SK-N-SH (cell line): Measurements from ENCODE around the gene MTHFD2L. TPM values are rescaled to one million over a fixed set of nuclear protein-coding genes. Genes with fewer than 3 reads are reported as not detected.

Experiments
- CTCF ChIA-PET: fragments of 300-600, 350-600 bp; formaldehyde crosslinking; extraction: SDS; loops from one replicate; lab custom pipeline; 2021; lab: Yijun Ruan, JAX
- POLR2A ChIA-PET: fragments of 350-600 bp; sonication (Branson Sonifier 250); formaldehyde crosslinking; extraction: SDS; loops from one replicate; lab custom pipeline; 2020; ENCODE audit warnings: antibody characterized with exemption, inconsistent platforms; lab: Yijun Ruan, JAX
- DNase-seq: peaks from one replicate; pipeline ENCODE4 v3.0.0; 2012
- H2AFZ ChIP-seq: fragments of 200-600 bp; sonication (generic); 2 replicates; pipeline ENCODE4 v1.8.1; 2016; ENCODE audit warnings: antibody characterized with exemption, mild to moderate bottlenecking, low read depth
- H3F3A ChIP-seq: fragments of 200-600 bp; sonication (generic); replicated peaks from 2 replicates; pipeline ENCODE3; 2016; ENCODE audit warnings: antibody characterized with exemption, mild to moderate bottlenecking; ENCODE audit not compliant: insufficient read depth
- H3K27ac ChIP-seq, 2 experiments: fragments of 200-500 bp in 1 of 2; fragments of 200-600 bp in 1 of 2; sonication (Bioruptor generic) in 1 of 2; sonication (generic), shearing (Covaris generic) in 1 of 2; 2 replicates each; pipeline versions ENCODE4 v1.5.1 to v1.6.1; 2014 to 2016; ENCODE audit warnings: low read depth in 2 of 2, inconsistent platforms in 1 of 2, low read length in 1 of 2, mild to moderate bottlenecking in 1 of 2, mixed read lengths in 1 of 2
- H3K27me3 ChIP-seq: fragments of 200-600 bp; sonication (generic), shearing (Covaris generic); 2 replicates; pipeline ENCODE4 v1.6.1; 2016; ENCODE audit warnings: mixed run types; ENCODE audit not compliant: insufficient read depth
- H3K36me3 ChIP-seq, 2 experiments: fragments of 200-500 bp in 1 of 2; fragments of 200-600 bp in 1 of 2; sonication (Bioruptor generic) in 1 of 2; sonication (generic) in 1 of 2; replicated peaks in 1 of 2; 2 replicates each; pipeline versions ENCODE3 to v1.5.1; 2014 to 2016; ENCODE audit warnings: low read length in 1 of 2, mild to moderate bottlenecking in 1 of 2; ENCODE audit not compliant: insufficient read depth in 2 of 2, control insufficient read depth in 1 of 2
- H3K4me1 ChIP-seq, 2 experiments: fragments of 200-500 bp in 1 of 2; fragments of 200-600 bp in 1 of 2; sonication (Bioruptor generic) in 1 of 2; sonication (generic), shearing (Covaris generic) in 1 of 2; 2 replicates each; pipeline versions ENCODE4 v1.5.1 to v1.6.1; 2014 to 2016; ENCODE audit warnings: low read depth in 1 of 2, low read length in 1 of 2, mixed run types in 1 of 2; ENCODE audit not compliant: insufficient read depth in 2 of 2, control insufficient read depth in 1 of 2
- H3K4me2 ChIP-seq: fragments of 200-600 bp; sonication (generic), shearing (Covaris generic); 2 replicates; pipeline ENCODE4 v1.6.1; 2017; ENCODE audit warnings: mixed run types
- H3K4me3 ChIP-seq, 2 experiments: fragments of 200-500 bp in 1 of 2; fragments of 200-600 bp in 1 of 2; sonication (Bioruptor generic) in 1 of 2; sonication (generic), shearing (Covaris generic) in 1 of 2; 2 replicates each; pipeline versions ENCODE4 v1.5.1 to v1.8.1; 2014 to 2016; ENCODE audit warnings: low read depth in 2 of 2, inconsistent platforms in 1 of 2, low read length in 1 of 2, mild to moderate bottlenecking in 1 of 2, mixed read lengths in 1 of 2, moderate library complexity in 1 of 2
- H3K79me2 ChIP-seq: fragments of 200-600 bp; sonication (generic); 2 replicates; pipeline ENCODE4 v1.8.1; 2017; ENCODE audit warnings: mild to moderate bottlenecking; ENCODE audit not compliant: insufficient read depth
- H3K9ac ChIP-seq: fragments of 200-600 bp; sonication (generic); 2 replicates; pipeline ENCODE4 v1.6.1; 2017; ENCODE audit warnings: mixed run types
- H3K9me2 ChIP-seq: fragments of 200-600 bp; sonication (generic); 2 replicates; pipeline ENCODE4 v1.6.1; 2017; ENCODE audit warnings: mixed run types
- H3K9me3 ChIP-seq: fragments of 200-600 bp; sonication (generic); 2 replicates; pipeline ENCODE4 v1.6.1; 2017; ENCODE audit warnings: mixed run types, mild to moderate bottlenecking, moderate library complexity
- H4K20me1 ChIP-seq: fragments of 200-600 bp; sonication (generic); 2 replicates; pipeline ENCODE4 v1.6.1; 2017; ENCODE audit warnings: mild to moderate bottlenecking, mixed run types; ENCODE audit not compliant: insufficient read depth
- CTCF ChIP-seq: fragments of 200-600 bp; sonication (generic); IDR thresholded peaks from 2 replicates; pipeline ENCODE4 v1.6.1; 2017; ENCODE audit warnings: antibody characterized with exemption, mild to moderate bottlenecking, moderate library complexity
- ELF1 ChIP-seq: IDR thresholded peaks from 2 replicates; pipeline ENCODE4 v1.4.0; 2012
- EP300 ChIP-seq, 2 experiments: IDR thresholded peaks; 2 replicates each; pipeline versions ENCODE4 v1.4.0 to v1.6.1; 2012; ENCODE audit warnings: borderline replicate concordance in 1 of 2, low read depth in 1 of 2, low read length in 1 of 2
- FOXM1 ChIP-seq: IDR thresholded peaks from 2 replicates; pipeline ENCODE4 v1.4.0; 2012; ENCODE audit warnings: low read depth, mild to moderate bottlenecking
- GABPA ChIP-seq: IDR thresholded peaks from 2 replicates; pipeline ENCODE4 v1.4.0; 2012; ENCODE audit warnings: low read depth, mild to moderate bottlenecking
- IRF3 ChIP-seq: fragments of 150-350 bp; IDR thresholded peaks from 2 replicates; pipeline ENCODE4 v1.6.1; 2016; ENCODE audit warnings: mild to moderate bottlenecking, low read depth, low read length
- MAX ChIP-seq: IDR thresholded peaks from 2 replicates; pipeline ENCODE4 v1.4.0; 2012; ENCODE audit warnings: low read depth
- MEF2A ChIP-seq: IDR thresholded peaks from 2 replicates; pipeline ENCODE4 v1.4.0; 2012; ENCODE audit warnings: low read depth, borderline replicate concordance
- MXI1 ChIP-seq: IDR thresholded peaks from 2 replicates; pipeline ENCODE4 v1.6.1; 2012; ENCODE audit warnings: mild to moderate bottlenecking, low read depth, low read length, improper control_type of control experiment
- NFIC ChIP-seq: IDR thresholded peaks from 2 replicates; pipeline ENCODE4 v1.4.0; 2012; ENCODE audit warnings: borderline replicate concordance
- PBX3 ChIP-seq: IDR thresholded peaks from 2 replicates; pipeline ENCODE4; 2012
- RCOR1 ChIP-seq: fragments of 150-350 bp; IDR thresholded peaks from 2 replicates; pipeline ENCODE4 v1.6.1; 2017; ENCODE audit warnings: antibody characterized with exemption, low read length
- RXRA ChIP-seq: IDR thresholded peaks from 2 replicates; pipeline ENCODE4 v1.4.0; 2012; ENCODE audit warnings: low read depth, mild to moderate bottlenecking, borderline replicate concordance
- SIN3A ChIP-seq: IDR thresholded peaks from 2 replicates; pipeline ENCODE4 v1.6.1; 2012; ENCODE audit warnings: low read depth, mild to moderate bottlenecking, low read length, moderate library complexity, borderline replicate concordance
- TAF1 ChIP-seq: IDR thresholded peaks from 2 replicates; pipeline ENCODE4 v1.6.1; 2012; ENCODE audit warnings: low read depth, mild to moderate bottlenecking, low read length, moderate library complexity, borderline replicate concordance
- TEAD4 ChIP-seq: IDR thresholded peaks from 2 replicates; pipeline ENCODE4 v1.4.0; 2012; ENCODE audit warnings: mild to moderate bottlenecking, borderline replicate concordance; ENCODE audit not compliant: insufficient read depth
- WGBS: methylation state at CpG from one replicate; pipeline ENCODE4 v1.1.6; 2017; ENCODE audit warnings: low lambda C conversion rate; 5-methylcytosine and 5-hydroxymethylcytosine counted together
- polyA plus RNA-seq, 3 experiments: library from polyadenylated mRNA; depleted of rRNA; stranded (reverse); fragments of >200 nt; gene quantifications; 2 replicates each; pipeline ENCODE4 v1.2.3, GENCODE V29; 2012
- TF ChIP-seq, protein P1 (sequence below): fragments of 150-350 bp; IDR thresholded peaks from 2 replicates; pipeline ENCODE4 v1.6.1; 2017; ENCODE audit warnings: antibody characterized with exemption, low read length, low read depth, borderline replicate concordance

The MTHFD2L gene
- polyA plus RNA-seq, 1 of the 3 experiments (the other 2 are of a cell fraction) = 4.8 TPM

- H3K9ac ChIP-seq = no peak overlapping the region
- WGBS = 6% methylated on average over 1 of the region's 1 CpG
- no peak overlapping the region for H3K27ac ChIP-seq
- no peaks in the 10 kb centered on the region for H3K4me1 ChIP-seq
- H2AFZ ChIP-seq = no peak overlapping the region
- no peak overlapping the region for H3K4me2 ChIP-seq
- DNase-seq = no peak
- no peaks in the 10 kb centered on the region for H3K36me3 ChIP-seq
- 0 out of 2 replicates have a peak, but pooled peaks cover 5% of the 10 kb centered on the region for H3K9me3 ChIP-seq
- peaks cover 3% of the 10 kb centered on the region for H3F3A ChIP-seq
- no peaks in the 10 kb centered on the region for H3K79me2 ChIP-seq
- CTCF ChIA-PET = interaction anchor here (1.0 kb wide), 1 partner anchor 13 kb away, joined by 3 read pairs; no protein-coding TSS in a partner anchor
- POLR2A ChIA-PET = no interaction called here
- H3K9me2 ChIP-seq = no peaks in the 10 kb centered on the region
- no peaks in the 10 kb centered on the region for H4K20me1 ChIP-seq
- H3K4me3 ChIP-seq = no peak overlapping the region
- no peak for TF ChIP-seq MAX
- no peak for TF ChIP-seq RCOR1
- TF ChIP-seq CTCF = no peak
- TF ChIP-seq ELF1 = no peak
- no peak for TF ChIP-seq MEF2A
- TF ChIP-seq NFIC = no peak
- TF ChIP-seq RXRA = no peak
- no peak for TF ChIP-seq FOXM1
- TF ChIP-seq TEAD4 = no peak
- no peak for TF ChIP-seq MXI1
- TF ChIP-seq TAF1 = no peak
- no peak for TF ChIP-seq EP300 (IDR thresholded peaks at IDR 0.05; ENCODE audit: borderline replicate concordance in 1 of 2, low read depth in 1 of 2, low read length in 1 of 2)
- TF ChIP-seq IRF3 = no peak
- TF ChIP-seq, all 33 proteins: peak for 0
- peaks cover 3% of the 10 kb centered on the region; the same call in 1 of the 2 replicates for H3K27me3 ChIP-seq
These were observed 170.6 kb downstream of the MTHFD2L start for GRCh38 chr4:74328501-74328900.

GRCh38 chr4:74329307-74329706 is 171.4 kb downstream of the MTHFD2L start:
- H2AFZ ChIP-seq = no peak overlapping the region

More at GRCh38 chr4:74329307-74329706, 171.4 kb downstream of the MTHFD2L start:
- H4K20me1 ChIP-seq = no peaks in the 10 kb centered on the region
- H3K4me3 ChIP-seq = no peak overlapping the region
- 0 out of 2 replicates have a peak, but pooled peaks cover 5% of the 10 kb centered on the region for H3K9me3 ChIP-seq
- no peak overlapping the region for H3K4me2 ChIP-seq
- H3K27me3 ChIP-seq = peaks cover 11% of the 10 kb centered on the region; the same call in 1 of the 2 replicates
- H3K27ac ChIP-seq = no peak overlapping the region
- H3K79me2 ChIP-seq = no peaks in the 10 kb centered on the region
- H3K9me2 ChIP-seq = no peaks in the 10 kb centered on the region
- CTCF ChIA-PET = interaction anchor here (1.0 kb wide), 1 partner anchor 12 kb away, joined by 3 read pairs; no protein-coding TSS in a partner anchor
- no peak for DNase-seq
- no peak overlapping the region for H3K9ac ChIP-seq
- H3K36me3 ChIP-seq = no peaks in the 10 kb centered on the region
- POLR2A ChIA-PET = no interaction called here
- H3K4me1 ChIP-seq = no peaks in the 10 kb centered on the region
- peaks cover 3% of the 10 kb centered on the region for H3F3A ChIP-seq
- TF ChIP-seq ELF1 (no peak), FOXM1 (no peak), MAX (no peak), TEAD4 (no peak), MEF2A (no peak), MXI1 (no peak), TAF1 (no peak), GABPA (no peak), SIN3A (no peak), EP300 (IDR thresholded peaks at IDR 0.05; ENCODE audit: borderline replicate concordance in 1 of 2, low read depth in 1 of 2, low read length in 1 of 2) (no peak), PBX3 (no peak)
- TF ChIP-seq, protein P1, sequence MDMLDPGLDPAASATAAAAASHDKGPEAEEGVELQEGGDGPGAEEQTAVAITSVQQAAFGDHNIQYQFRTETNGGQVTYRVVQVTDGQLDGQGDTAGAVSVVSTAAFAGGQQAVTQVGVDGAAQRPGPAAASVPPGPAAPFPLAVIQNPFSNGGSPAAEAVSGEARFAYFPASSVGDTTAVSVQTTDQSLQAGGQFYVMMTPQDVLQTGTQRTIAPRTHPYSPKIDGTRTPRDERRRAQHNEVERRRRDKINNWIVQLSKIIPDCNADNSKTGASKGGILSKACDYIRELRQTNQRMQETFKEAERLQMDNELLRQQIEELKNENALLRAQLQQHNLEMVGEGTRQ = no peak
